Thoracic aorta (tissue), 2 donors: ENCODE data around the gene FBXO2. TPM values are rescaled to one million over a fixed set of nuclear protein-coding genes. Genes with fewer than 3 reads are reported as not detected.
"Not testable (repeated sequence)": the region's sequence is repeated elsewhere in the genome, so short reads cannot be mapped to it uniquely, and the experiment has no call there.

Source experiments
- ATAC-seq: fragments of 150-250 bp; one replicate; pipeline ENCODE4 v1.8.0; 2017; ENCODE audit warnings: low read depth; ENCODE audit not compliant: insufficient number of reproducible peaks, low FRiP score
- DNase-seq: peaks from one replicate; pipeline ENCODE4 v3.0.0-alpha.2; 2020; ENCODE audit warnings: low spot score
- H3K27ac ChIP-seq, 2 donors: fragments of 200-600 bp; sonication (generic); 1 replicate in 1 of 2; 2 replicates in 1 of 2; pipeline ENCODE4 v1.5.1; 2016; ENCODE audit warnings: mild to moderate bottlenecking in 2 of 2, moderate library complexity in 2 of 2
- H3K27me3 ChIP-seq: fragments of 200-600 bp; sonication (generic); replicated peaks from 2 replicates; pipeline ENCODE4 v1.6.0; 2016; ENCODE audit warnings: mild to moderate bottlenecking; ENCODE audit not compliant: insufficient read depth
- H3K36me3 ChIP-seq: fragments of 200-600 bp; sonication (generic); one replicate; pipeline ENCODE4 v1.5.1; 2016
- H3K4me1 ChIP-seq, 2 donors: fragments of 200-600 bp; sonication (generic); 1 replicate in 1 of 2; 2 replicates in 1 of 2; pipeline versions ENCODE4 v1.5.1 to v1.6.0; 2016; ENCODE audit warnings: low read depth in 2 of 2, mild to moderate bottlenecking in 1 of 2; ENCODE audit not compliant: control insufficient read depth in 1 of 2
- H3K4me3 ChIP-seq: fragments of 200-600 bp; sonication (generic); 2 replicates; pipeline ENCODE4 v1.5.1; 2016; ENCODE audit warnings: mild to moderate bottlenecking
- H3K9me3 ChIP-seq: fragments of 200-600 bp; sonication (generic); 2 replicates; pipeline ENCODE4 v1.5.1; 2016
- total RNA-seq, 2 donors: library from RNA; depleted of rRNA; stranded (reverse); fragments of >200 nt; gene quantifications; one replicate each; pipeline versions ENCODE4 v1.1.0 to v1.2.3, GENCODE V29; 2016
- TF ChIP-seq, protein P1 (sequence below): fragments of 200-600 bp; sonication (generic); IDR thresholded peaks from one replicate; pipeline ENCODE4 v1.5.1; 2019; ENCODE audit warnings: antibody characterized with exemption

The FBXO2 gene
- total RNA-seq, 2 donors from 2014 or later: 3.8 to 12.9 TPM

DNA sequence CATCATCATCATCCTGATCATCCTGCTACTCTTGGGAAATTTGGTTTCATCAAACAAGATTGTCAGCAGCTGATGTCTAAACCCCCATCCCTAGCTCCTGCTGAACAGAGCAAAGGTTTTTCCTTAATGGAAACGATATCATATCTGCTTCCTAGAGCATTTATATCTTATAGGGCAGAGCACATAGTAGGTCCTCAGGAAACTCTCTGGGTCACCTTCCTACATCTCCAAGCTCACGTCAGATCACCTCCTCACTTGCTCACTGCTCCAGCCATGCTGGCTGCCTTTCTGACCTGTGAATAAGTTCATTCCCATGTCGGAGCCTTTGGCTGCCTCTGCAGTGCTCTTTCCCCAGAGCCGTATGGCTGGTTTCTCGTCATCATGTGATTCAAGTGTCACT, 10.4 kb downstream of the FBXO2 start:
- TF ChIP-seq, protein P1, sequence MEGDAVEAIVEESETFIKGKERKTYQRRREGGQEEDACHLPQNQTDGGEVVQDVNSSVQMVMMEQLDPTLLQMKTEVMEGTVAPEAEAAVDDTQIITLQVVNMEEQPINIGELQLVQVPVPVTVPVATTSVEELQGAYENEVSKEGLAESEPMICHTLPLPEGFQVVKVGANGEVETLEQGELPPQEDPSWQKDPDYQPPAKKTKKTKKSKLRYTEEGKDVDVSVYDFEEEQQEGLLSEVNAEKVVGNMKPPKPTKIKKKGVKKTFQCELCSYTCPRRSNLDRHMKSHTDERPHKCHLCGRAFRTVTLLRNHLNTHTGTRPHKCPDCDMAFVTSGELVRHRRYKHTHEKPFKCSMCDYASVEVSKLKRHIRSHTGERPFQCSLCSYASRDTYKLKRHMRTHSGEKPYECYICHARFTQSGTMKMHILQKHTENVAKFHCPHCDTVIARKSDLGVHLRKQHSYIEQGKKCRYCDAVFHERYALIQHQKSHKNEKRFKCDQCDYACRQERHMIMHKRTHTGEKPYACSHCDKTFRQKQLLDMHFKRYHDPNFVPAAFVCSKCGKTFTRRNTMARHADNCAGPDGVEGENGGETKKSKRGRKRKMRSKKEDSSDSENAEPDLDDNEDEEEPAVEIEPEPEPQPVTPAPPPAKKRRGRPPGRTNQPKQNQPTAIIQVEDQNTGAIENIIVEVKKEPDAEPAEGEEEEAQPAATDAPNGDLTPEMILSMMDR: no peak
- H3K27ac ChIP-seq: no peak overlapping the region
- H3K4me1 ChIP-seq: peaks cover 5 to 10% of the 10 kb centered on the region in 2 donors
- H3K27me3 ChIP-seq: no peaks in the 10 kb centered on the region
- H3K4me3 ChIP-seq: no peak overlapping the region
- ATAC-seq (no peak), DNase-seq (no peak)
- no peaks in the 10 kb centered on the region for H3K36me3 ChIP-seq
- no peaks in the 10 kb centered on the region for H3K9me3 ChIP-seq

DNA sequence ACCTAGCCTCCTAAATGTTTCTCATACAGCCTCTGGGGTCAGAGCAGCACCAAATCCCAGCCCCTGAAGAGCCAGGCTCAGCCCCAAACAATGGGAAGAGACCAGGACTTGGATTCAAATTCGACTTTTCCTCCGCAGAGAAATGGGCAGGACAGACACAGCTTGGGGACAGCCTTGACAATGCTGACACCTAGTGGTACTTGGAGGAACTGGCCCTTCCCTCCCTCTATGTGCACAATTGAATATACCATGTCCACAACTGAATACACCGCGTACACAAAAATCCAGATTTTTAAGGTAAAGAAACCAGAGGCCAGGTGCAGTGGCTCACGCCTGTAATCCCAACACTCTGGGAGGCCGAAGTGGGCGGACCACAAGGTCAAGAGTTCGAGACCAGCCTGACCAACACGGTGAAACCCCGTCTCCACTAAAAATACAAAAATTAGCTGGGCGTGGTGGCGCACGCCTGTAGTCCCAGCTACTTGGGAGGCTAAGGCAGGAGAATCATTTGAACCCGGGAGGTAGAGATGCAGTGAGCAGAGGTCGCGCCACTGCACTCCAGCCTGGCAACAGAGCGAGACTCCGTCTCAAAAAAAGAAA, 11.7 kb downstream of the FBXO2 start:
- not testable (repeated sequence) for H3K36me3 ChIP-seq, H3K27ac ChIP-seq, ATAC-seq, H3K4me1 ChIP-seq, H3K4me3 ChIP-seq, H3K9me3 ChIP-seq, H3K27me3 ChIP-seq
- DNase-seq: peak; percentile 38
- TF ChIP-seq, protein P1: peak; percentile 97

DNA sequence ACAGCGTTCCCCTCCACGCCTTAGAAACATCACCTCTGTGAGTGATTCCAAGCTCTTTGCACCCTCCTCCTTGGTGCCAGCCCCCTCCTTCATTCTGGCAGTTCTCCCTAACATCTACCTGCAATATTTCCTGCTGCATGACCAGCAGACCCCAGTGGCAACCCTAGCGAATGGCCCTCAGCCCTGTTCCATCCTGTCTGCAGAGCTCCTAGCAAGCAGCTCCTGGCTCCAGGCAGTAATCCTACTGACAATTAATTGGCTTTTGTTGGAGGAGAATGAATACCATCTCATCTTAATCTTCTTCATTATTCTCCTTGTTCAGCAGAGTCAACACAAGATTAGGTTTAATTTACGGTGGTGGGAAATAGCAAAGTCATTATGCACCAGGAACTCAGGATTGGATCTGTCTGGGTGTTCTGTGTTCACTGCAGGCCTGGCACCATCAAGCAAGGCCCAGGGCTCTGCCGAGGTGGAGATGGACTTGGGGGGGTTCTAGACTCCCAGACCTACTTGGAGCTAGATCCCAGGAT, 12.4 kb downstream of the FBXO2 start:
- Histone ChIP-seq H3K27ac (no peak overlapping the region), H3K4me3 (no peak overlapping the region), H3K36me3 (no peaks in the 10 kb centered on the region), H3K27me3 (no peaks in the 10 kb centered on the region), H3K4me1 (no peaks in the 10 kb centered on the region), H3K9me3 (no peaks in the 10 kb centered on the region)
- ATAC-seq: no peak
- TF ChIP-seq, protein P1: no peak
- no peak for DNase-seq

DNA sequence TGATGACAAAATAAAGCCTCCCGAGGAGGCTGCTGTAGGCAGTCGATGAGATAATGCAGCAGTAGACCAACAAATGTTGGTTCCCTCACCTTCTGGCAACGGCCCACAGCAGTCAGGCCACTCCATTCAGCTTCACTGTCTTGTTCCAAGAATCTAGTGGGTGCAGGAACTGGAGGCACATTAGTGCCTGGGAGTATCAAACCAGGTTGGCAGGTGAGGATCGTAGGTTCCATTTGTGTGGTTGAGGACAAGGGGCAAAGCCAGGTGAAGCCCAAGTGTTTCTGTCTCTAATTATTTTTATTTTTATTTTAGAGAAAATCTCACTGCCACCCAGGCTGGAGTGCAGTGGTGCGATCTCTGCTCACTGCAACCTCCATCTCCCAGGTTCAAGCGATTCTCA, 13.3 kb downstream of the FBXO2 start:
- DNase-seq (no peak), ATAC-seq (no peak)
- no peak overlapping the region for H3K27ac ChIP-seq
- H3K27me3 ChIP-seq: no peaks in the 10 kb centered on the region
- no peaks in the 10 kb centered on the region for H3K9me3 ChIP-seq
- TF ChIP-seq, protein P1: no peak
- H3K36me3 ChIP-seq: no peaks in the 10 kb centered on the region
- no peaks in the 10 kb centered on the region for H3K4me1 ChIP-seq
- H3K4me3 ChIP-seq: no peak overlapping the region

DNA sequence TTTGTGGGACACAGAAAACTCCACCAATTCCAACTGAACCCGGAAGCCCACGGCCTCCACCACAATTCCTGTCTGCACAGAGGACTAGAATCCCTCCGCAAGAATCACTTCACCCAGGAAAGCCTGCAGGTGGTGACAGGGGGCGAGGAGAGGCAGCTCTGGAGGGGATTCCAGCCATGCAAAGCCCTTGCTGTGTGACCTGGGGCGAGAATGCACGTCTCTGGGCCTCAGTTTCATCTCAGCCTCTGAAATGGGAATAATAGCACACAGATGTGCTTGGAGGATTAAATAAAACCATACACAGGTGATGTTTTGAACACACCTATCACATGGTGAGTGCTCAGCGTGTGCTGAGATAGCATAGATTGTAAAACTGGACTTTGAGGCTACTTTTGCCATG, 14.1 kb downstream of the FBXO2 start:
- TF ChIP-seq, protein P1: no peak
- H3K36me3 ChIP-seq: no peaks in the 10 kb centered on the region

More for the DNA sequence above, 14.1 kb downstream of the FBXO2 start:
- Histone ChIP-seq H3K4me1 (no peaks in the 10 kb centered on the region), H3K27me3 (no peaks in the 10 kb centered on the region), H3K4me3 (no peak overlapping the region), H3K27ac (no peak overlapping the region), H3K9me3 (no peaks in the 10 kb centered on the region)
- ATAC-seq: no peak
- DNase-seq: no peak
